Mesendoderm (in vitro differentiated cells): Measurements from ENCODE around the gene USP54.

ENCODE experiments used
- DNase-seq: peaks from one replicate; pipeline ENCODE4 v3.0.0; 2013
- H2AK5ac ChIP-seq: 2 replicates; pipeline ENCODE4 v1.6.1; 2013; ENCODE audit warnings: low read length, inconsistent platforms
- H2BK120ac ChIP-seq: 2 replicates; pipeline ENCODE4 v1.6.1; 2013; ENCODE audit warnings: low read depth, mild to moderate bottlenecking, low read length, moderate library complexity, mixed read lengths
- H2BK15ac ChIP-seq: replicated peaks from 2 replicates; pipeline ENCODE4 v1.6.1; 2013; ENCODE audit warnings: low read depth, mild to moderate bottlenecking, moderate library complexity
- H2BK5ac ChIP-seq: 2 replicates; pipeline ENCODE4 v1.6.1; 2013; ENCODE audit warnings: low read length, inconsistent platforms
- H3K18ac ChIP-seq: 2 replicates; pipeline ENCODE4 v1.6.1; 2013; ENCODE audit warnings: mild to moderate bottlenecking, low read length, mixed read lengths
- H3K23ac ChIP-seq: one replicate; pipeline ENCODE4 v1.6.1; 2013; ENCODE audit warnings: low read length
- H3K27ac ChIP-seq: 2 replicates; pipeline ENCODE4 v1.5.1; 2013; ENCODE audit warnings: low read depth, mild to moderate bottlenecking, inconsistent platforms, low read length, moderate library complexity
- H3K27me3 ChIP-seq: 2 replicates; pipeline ENCODE4 v1.6.1; 2013; ENCODE audit warnings: low read length, control low read depth, mild to moderate bottlenecking, inconsistent platforms; ENCODE audit not compliant: insufficient read depth, poor library complexity
- H3K36me3 ChIP-seq: 2 replicates; pipeline ENCODE4 v1.6.1; 2013; ENCODE audit warnings: low read length, inconsistent platforms; ENCODE audit not compliant: control insufficient read depth, insufficient read depth
- H3K4ac ChIP-seq: one replicate; pipeline ENCODE4 v1.6.1; 2013; ENCODE audit warnings: low read depth, mild to moderate bottlenecking, low read length, moderate library complexity
- H3K4me1 ChIP-seq: 2 replicates; pipeline ENCODE4 v1.6.1; 2013; ENCODE audit warnings: low read depth, low read length, inconsistent platforms; ENCODE audit not compliant: control insufficient read depth
- H3K4me2 ChIP-seq: 2 replicates; pipeline ENCODE4 v1.6.1; 2013; ENCODE audit warnings: low read length
- H3K4me3 ChIP-seq: 2 replicates; pipeline ENCODE4 v1.5.1; 2013; ENCODE audit warnings: mild to moderate bottlenecking, low read length
- H3K56ac ChIP-seq: one replicate; pipeline ENCODE4 v1.6.1; 2013; ENCODE audit warnings: low read length
- H3K79me1 ChIP-seq: 2 replicates; pipeline ENCODE4 v1.6.1; 2013; ENCODE audit warnings: low read length, inconsistent platforms
- H3K79me2 ChIP-seq: 2 replicates; pipeline ENCODE4 v1.6.1; 2013; ENCODE audit warnings: mild to moderate bottlenecking, low read length; ENCODE audit not compliant: control insufficient read depth, insufficient read depth
- H3K9ac ChIP-seq: 2 replicates; pipeline ENCODE4 v1.6.1; 2013; ENCODE audit warnings: low read length, inconsistent platforms
- H4K5ac ChIP-seq: one replicate; pipeline ENCODE4 v1.6.1; 2013; ENCODE audit warnings: low read length
- H4K8ac ChIP-seq: one replicate; pipeline ENCODE4 v1.6.1; 2013; ENCODE audit warnings: low read depth, mild to moderate bottlenecking, control low read depth, low read length, moderate library complexity
- WGBS: extraction: QIAGEN DNeasy Blood & Tissue Kit; methylation state at CpG from one replicate; pipeline ENCODE4 v1.1.7; 2013; ENCODE audit warnings: low lambda C conversion rate, missing lambda C conversion rate; ENCODE audit not compliant: insufficient coverage; ENCODE audit errors: extremely low coverage; 5-methylcytosine and 5-hydroxymethylcytosine counted together

USP54 gene

DNA sequence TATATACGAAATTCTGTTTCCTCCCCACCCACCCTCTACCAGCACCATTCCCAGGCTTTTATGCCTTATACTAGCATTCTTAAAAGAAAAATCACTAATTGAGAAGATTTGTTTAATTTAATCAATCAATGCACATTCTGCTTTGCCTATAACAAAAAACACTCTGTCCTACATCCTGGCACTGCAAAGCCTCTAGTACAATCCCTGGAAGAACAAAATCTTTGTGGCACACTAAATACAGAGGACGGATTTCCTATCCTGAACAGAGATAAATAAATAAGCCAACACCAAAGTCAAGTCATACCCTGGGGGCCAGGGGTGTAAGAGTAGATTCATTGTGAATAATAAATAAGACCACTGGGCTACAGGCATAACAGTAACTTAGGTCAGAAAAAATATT is 34.3 kb downstream of the USP54 start:
- H2AK5ac ChIP-seq: no peak overlapping the region
- no peaks in the 10 kb centered on the region for H3K4me1 ChIP-seq
- no peak overlapping the region for H4K8ac ChIP-seq
- no peak overlapping the region for H2BK5ac ChIP-seq
- no peak overlapping the region for H3K4ac ChIP-seq
- H2BK15ac ChIP-seq: no peak overlapping the region
- no peaks in the 10 kb centered on the region for H3K79me1 ChIP-seq
- no peak overlapping the region for H3K4me3 ChIP-seq
- no peaks in the 10 kb centered on the region for H3K27me3 ChIP-seq
- no peaks in the 10 kb centered on the region for H3K79me2 ChIP-seq
- H4K5ac ChIP-seq: no peak overlapping the region
- no peak overlapping the region for H3K4me2 ChIP-seq
- DNase-seq: no peak
- no peak overlapping the region for H3K56ac ChIP-seq
- no CpG with 5 or more reads among the region's 2 CpGs for WGBS
- no peak overlapping the region for H3K18ac ChIP-seq
- H3K36me3 ChIP-seq: no peaks in the 10 kb centered on the region
- no peak overlapping the region for H3K9ac ChIP-seq
- H3K23ac ChIP-seq: no peak overlapping the region
- H2BK120ac ChIP-seq: no peak overlapping the region
- H3K27ac ChIP-seq: no peak overlapping the region

- H3K23ac ChIP-seq: no peak overlapping the region
- no peak overlapping the region for H2AK5ac ChIP-seq
- no peak overlapping the region for H3K56ac ChIP-seq
- H3K4me2 ChIP-seq: no peak overlapping the region
- no peaks in the 10 kb centered on the region for H3K27me3 ChIP-seq
- H3K4ac ChIP-seq: no peak overlapping the region
- H2BK5ac ChIP-seq: no peak overlapping the region
- no peak overlapping the region for H3K27ac ChIP-seq
- H2BK120ac ChIP-seq: no peak overlapping the region
- no peak overlapping the region for H3K4me3 ChIP-seq
- no peaks in the 10 kb centered on the region for H3K36me3 ChIP-seq
- no peaks in the 10 kb centered on the region for H3K79me1 ChIP-seq
- no peak for DNase-seq
- H3K4me1 ChIP-seq: no peaks in the 10 kb centered on the region
- no peaks in the 10 kb centered on the region for H3K79me2 ChIP-seq
- no peak overlapping the region for H3K18ac ChIP-seq
- H2BK15ac ChIP-seq: no peak overlapping the region
- H4K5ac ChIP-seq: no peak overlapping the region
- no peak overlapping the region for H3K9ac ChIP-seq
- no peak overlapping the region for H4K8ac ChIP-seq
These were observed 36.4 kb downstream of the USP54 start for GRCh38 chr10:73554721-73555120.

DNA sequence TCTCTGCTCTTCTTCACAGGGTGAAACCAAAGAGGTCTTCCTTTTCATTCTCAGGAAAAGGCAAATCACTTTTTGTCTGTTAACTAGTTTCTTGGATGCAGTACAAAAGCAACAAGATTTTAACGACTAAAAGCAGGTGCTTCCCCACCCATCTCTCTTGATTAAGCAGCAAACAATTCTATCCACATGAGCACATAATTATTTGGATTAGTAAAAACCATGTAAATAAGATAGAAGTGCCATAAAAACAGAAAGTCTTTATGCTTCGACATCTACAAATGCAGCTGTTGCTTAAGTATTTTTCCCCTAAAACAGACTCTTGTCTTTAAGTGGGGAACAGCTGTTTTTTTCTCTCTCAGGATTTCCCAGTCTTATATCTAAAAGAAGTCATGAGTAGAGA is 37.4 kb downstream of the USP54 start:
- Histone ChIP-seq H3K56ac (no peak overlapping the region), H2BK5ac (no peak overlapping the region), H3K4me2 (no peak overlapping the region), H3K23ac (no peak overlapping the region), H3K79me1 (no peaks in the 10 kb centered on the region), H3K27me3 (no peaks in the 10 kb centered on the region), H2BK120ac (no peak overlapping the region), H3K79me2 (no peaks in the 10 kb centered on the region), H4K5ac (no peak overlapping the region), H3K9ac (no peak overlapping the region), H3K4me3 (no peak overlapping the region), H2BK15ac (no peak overlapping the region), H3K4me1 (no peaks in the 10 kb centered on the region), H2AK5ac (no peak overlapping the region), H3K18ac (no peak overlapping the region), H3K36me3 (no peaks in the 10 kb centered on the region), H3K27ac (peak overlapping the region; percentile 2), H4K8ac (no peak overlapping the region), H3K4ac (no peak overlapping the region)
- no CpG with 5 or more reads among the region's 2 CpGs for WGBS
- no peak for DNase-seq

DNA sequence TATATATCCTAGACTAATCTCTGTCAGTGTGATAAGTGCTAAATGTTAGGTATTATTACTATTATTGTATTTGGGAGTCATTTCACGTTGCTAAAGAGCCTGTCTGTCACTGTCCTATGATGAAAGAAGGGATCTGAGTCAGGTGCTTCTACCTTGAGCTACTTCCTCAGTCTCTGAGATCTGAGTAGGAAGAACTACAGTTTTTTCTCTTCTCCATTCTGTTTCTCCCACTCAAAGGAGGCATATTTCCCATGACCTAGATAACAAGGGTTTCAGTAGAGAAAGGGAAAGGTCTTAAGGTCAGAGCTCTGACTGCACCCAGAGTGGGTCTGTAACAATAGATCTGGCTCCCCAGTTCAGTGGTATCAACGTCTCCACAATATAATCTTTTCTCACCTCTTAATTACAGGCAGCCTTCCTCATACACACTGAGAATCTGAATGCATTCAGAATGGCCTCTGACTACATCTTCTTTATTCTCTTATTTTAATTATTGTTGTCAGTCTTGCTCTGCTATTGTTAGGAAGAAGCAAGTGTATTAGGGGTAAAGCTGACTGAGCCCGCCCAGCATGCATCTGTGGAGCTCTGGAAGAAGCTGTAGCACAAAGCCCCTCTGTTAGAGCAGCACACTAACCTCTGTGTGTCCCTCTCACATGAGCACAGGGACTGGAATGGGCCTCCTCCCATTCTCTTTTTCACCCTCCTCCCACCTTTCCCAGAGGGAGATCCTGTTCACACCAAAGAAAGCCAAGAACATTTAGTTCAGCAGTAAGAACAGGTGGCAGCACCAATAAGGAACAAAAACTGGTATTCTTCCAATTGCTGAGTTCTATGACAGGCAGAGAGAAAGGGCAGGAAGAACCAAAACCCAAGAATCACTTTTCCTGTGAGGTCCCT is 38.1 kb downstream of the USP54 start:
- no peak overlapping the region for H4K8ac ChIP-seq
- no peak overlapping the region for H2BK5ac ChIP-seq
- H3K4me2 ChIP-seq: no peak overlapping the region
- H2BK15ac ChIP-seq: no peak overlapping the region
- H3K79me1 ChIP-seq: no peaks in the 10 kb centered on the region
- H2AK5ac ChIP-seq: no peak overlapping the region
- H3K36me3 ChIP-seq: no peaks in the 10 kb centered on the region
- no peak overlapping the region for H3K4me3 ChIP-seq
- no peak overlapping the region for H3K4ac ChIP-seq
- H4K5ac ChIP-seq: no peak overlapping the region
- H3K4me1 ChIP-seq: no peaks in the 10 kb centered on the region
- no peak overlapping the region for H2BK120ac ChIP-seq
- WGBS: no CpG with 5 or more reads among the region's 3 CpGs
- no peaks in the 10 kb centered on the region for H3K27me3 ChIP-seq
- H3K18ac ChIP-seq: no peak overlapping the region
- no peaks in the 10 kb centered on the region for H3K79me2 ChIP-seq
- H3K9ac ChIP-seq: no peak overlapping the region
- no peak overlapping the region for H3K23ac ChIP-seq
- no peak overlapping the region for H3K56ac ChIP-seq
- peak overlapping the region; percentile 2 for H3K27ac ChIP-seq
- peak; percentile 37 for DNase-seq

DNA sequence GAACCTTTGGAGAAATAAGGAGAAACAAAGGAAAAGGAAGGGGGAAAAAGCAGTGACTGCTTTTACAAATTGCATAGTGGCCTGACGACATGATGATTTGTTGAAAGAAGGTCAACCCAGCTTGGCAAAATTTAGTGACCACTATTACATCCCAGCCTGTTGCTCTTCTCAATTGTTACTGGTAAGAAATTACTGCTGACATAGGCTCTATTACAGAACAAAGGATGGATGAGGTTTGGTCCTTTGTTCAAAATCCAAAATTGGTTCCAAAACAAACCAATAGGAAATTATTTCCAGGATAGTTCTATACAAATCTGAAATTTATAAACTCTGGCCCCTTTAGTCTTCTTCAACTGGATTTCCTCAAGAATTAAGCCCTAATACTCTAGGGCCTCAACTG is 39.6 kb downstream of the USP54 start:
- Histone ChIP-seq H2BK5ac (no peak overlapping the region), H3K79me1 (no peaks in the 10 kb centered on the region), H3K23ac (no peak overlapping the region), H3K4ac (no peak overlapping the region), H3K36me3 (no peaks in the 10 kb centered on the region), H3K27ac (no peak overlapping the region), H3K18ac (no peak overlapping the region), H2BK120ac (no peak overlapping the region), H3K4me2 (no peak overlapping the region), H3K9ac (no peak overlapping the region), H2AK5ac (no peak overlapping the region), H3K79me2 (no peaks in the 10 kb centered on the region), H3K4me3 (no peak overlapping the region), H2BK15ac (no peak overlapping the region), H3K27me3 (no peaks in the 10 kb centered on the region), H3K4me1 (no peaks in the 10 kb centered on the region), H4K5ac (no peak overlapping the region), H4K8ac (no peak overlapping the region), H3K56ac (no peak overlapping the region)
- WGBS: no CpG with 5 or more reads among the region's 1 CpG
- no peak for DNase-seq

DNA sequence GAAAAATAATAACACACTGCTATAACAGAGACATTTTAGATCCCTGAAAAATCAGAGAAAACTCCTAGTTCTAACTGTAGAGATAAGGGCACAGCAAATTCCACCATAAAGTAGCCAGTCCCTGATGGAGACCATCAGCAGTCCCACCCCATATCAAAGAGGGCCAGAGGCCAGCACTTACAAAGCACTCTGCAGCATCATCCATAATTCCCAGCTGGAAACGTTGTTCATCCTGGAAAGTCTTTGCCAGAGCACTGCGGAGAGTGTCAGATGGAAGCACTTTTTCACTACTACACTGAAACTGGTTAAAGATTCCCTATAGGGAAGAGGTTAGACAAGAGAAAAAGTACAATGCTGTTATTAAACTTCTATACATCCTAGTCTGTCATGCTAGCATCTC is 45.8 kb downstream of the USP54 start:
- H3K4ac ChIP-seq: no peak overlapping the region
- H3K79me1 ChIP-seq: no peaks in the 10 kb centered on the region
- H3K79me2 ChIP-seq: no peaks in the 10 kb centered on the region
- DNase-seq: no peak
- H3K4me1 ChIP-seq: no peaks in the 10 kb centered on the region
- no peak overlapping the region for H4K5ac ChIP-seq
- no peak overlapping the region for H2BK120ac ChIP-seq
- H3K27me3 ChIP-seq: no peaks in the 10 kb centered on the region
- no CpG with 5 or more reads among the region's 2 CpGs for WGBS
- no peak overlapping the region for H3K4me2 ChIP-seq
- no peak overlapping the region for H3K56ac ChIP-seq
- H2AK5ac ChIP-seq: no peak overlapping the region
- H3K23ac ChIP-seq: no peak overlapping the region
- no peak overlapping the region for H2BK5ac ChIP-seq
- H3K18ac ChIP-seq: no peak overlapping the region
- no peak overlapping the region for H3K4me3 ChIP-seq
- no peak overlapping the region for H3K27ac ChIP-seq
- no peak overlapping the region for H2BK15ac ChIP-seq
- H3K9ac ChIP-seq: no peak overlapping the region
- H4K8ac ChIP-seq: no peak overlapping the region
- no peaks in the 10 kb centered on the region for H3K36me3 ChIP-seq
